A549 (cell line): ENCODE results near the gene NTNG1. TPM values are rescaled to one million over a fixed set of nuclear protein-coding genes. Genes with fewer than 3 reads are reported as not detected.

ENCODE experiments used
- ATAC-seq, 2 experiments: fragments of 200-7000 bp in 1 of 2; fragments of >200 bp in 1 of 2; cut with Nextera tagmentation in 1 of 2; cut with Tn5 transposase in 1 of 2; 3 replicates each; pipeline versions ENCODE4 v1.8.0 to v1.9.1; 2018 to 2020; ENCODE audit warnings: mild to moderate bottlenecking in 1 of 2, moderate library complexity in 1 of 2
- CTCF ChIA-PET: fragments of 300-600 bp; sonication (Branson Sonifier 250); formaldehyde crosslinking; extraction: SDS; loops from one replicate; lab custom pipeline; 2021; ENCODE audit warnings: antibody characterized with exemption, inconsistent platforms; lab: Yijun Ruan, JAX
- POLR2A ChIA-PET: fragments of 350-600 bp; formaldehyde crosslinking; extraction: SDS; loops from one replicate; lab custom pipeline; 2021; ENCODE audit warnings: antibody characterized with exemption, inconsistent platforms; lab: Yijun Ruan, JAX
- DNase-seq, 2 experiments: peaks; one replicate each; pipeline versions ENCODE4 v3.0.0 to v3.0.0-alpha.2; 2011 to 2016; ENCODE audit warnings: low read depth in 1 of 2, low spot score in 1 of 2
- FAIRE-seq: peaks from 2 replicates; lab custom pipeline; 2011; peaks lifted over from hg19 to GRCh38; lab: Jason Lieb, UNC
- H3K27ac ChIP-seq, 2 experiments: fragments of >200 bp; sonication (Bioruptor Twin); formaldehyde crosslinking; 3 replicates each; pipeline ENCODE4 v1.5.1; 2016 to 2017
- H3K4me1 ChIP-seq: fragments of >200 bp; sonication (Bioruptor Twin); formaldehyde crosslinking; 3 replicates; pipeline ENCODE4 v1.6.1; 2016
- H3K4me2 ChIP-seq: fragments of >200 bp; sonication (Bioruptor Twin); formaldehyde crosslinking; 3 replicates; pipeline ENCODE4 v1.6.1; 2016
- H3K4me3 ChIP-seq: fragments of >200 bp; sonication (Bioruptor Twin); formaldehyde crosslinking; 3 replicates; pipeline ENCODE4 v1.5.1; 2016
- H3K9me3 ChIP-seq: fragments of >200 bp; sonication (Bioruptor Twin); formaldehyde crosslinking; 3 replicates; pipeline ENCODE4 v1.6.1; 2016
- BHLHE40 ChIP-seq: IDR thresholded peaks from 2 replicates; pipeline ENCODE4 v1.6.1; 2012; ENCODE audit warnings: low read depth, low read length, inconsistent platforms
- CEBPB ChIP-seq, 2 experiments: fragments of >200 bp in 1 of 2; sonication (Bioruptor Twin) in 1 of 2; formaldehyde crosslinking in 1 of 2; IDR thresholded peaks; 2 replicates each; pipeline ENCODE4 v1.6.1; 2012 to 2016
- CTCF ChIP-seq: fragments of >200 bp; sonication (Bioruptor Twin); formaldehyde crosslinking; IDR thresholded peaks from 3 replicates; pipeline ENCODE4 v1.5.1; 2016
- EHF ChIP-seq: fragments of 250-450 bp; sonication (Bioruptor Pico); IDR thresholded peaks from 2 replicates; pipeline ENCODE4 v1.5.0; 2020; ENCODE audit warnings: mild to moderate bottlenecking
- EHMT2 ChIP-seq: fragments of 200-600 bp; sonication (generic); IDR thresholded peaks from 2 replicates; pipeline ENCODE4 v1.6.1; 2016; ENCODE audit warnings: antibody characterized with exemption, low read depth, mild to moderate bottlenecking, moderate library complexity
- ELK1 ChIP-seq: fragments of 150-350 bp; IDR thresholded peaks from 2 replicates; pipeline ENCODE4 v1.6.1; 2014; ENCODE audit warnings: low read depth, mild to moderate bottlenecking, low read length
- FOSB ChIP-seq: fragments of 250-450 bp; sonication (Bioruptor Pico); IDR thresholded peaks from 2 replicates; pipeline ENCODE4 v1.5.0; 2020; ENCODE audit warnings: mild to moderate bottlenecking, moderate library complexity
- HEYL ChIP-seq: fragments of 250-450 bp; sonication (Bioruptor Pico); IDR thresholded peaks from 2 replicates; pipeline ENCODE4 v1.8.0; 2021; ENCODE audit warnings: mild to moderate bottlenecking, moderate library complexity
- KDM1A ChIP-seq: fragments of 200-600 bp; sonication (generic); IDR thresholded peaks from 2 replicates; pipeline ENCODE4 v1.6.1; 2016; ENCODE audit warnings: low read depth, mild to moderate bottlenecking
- MAFK ChIP-seq: fragments of 450-650 bp; IDR thresholded peaks from 2 replicates; pipeline ENCODE4 v1.6.1; 2014; ENCODE audit not compliant: partially characterized antibody
- MAZ ChIP-seq: fragments of 150-350 bp; IDR thresholded peaks from 2 replicates; pipeline ENCODE4 v1.6.1; 2014; ENCODE audit warnings: antibody characterized with exemption, low read depth, low read length, borderline replicate concordance
- PBX3 ChIP-seq: IDR thresholded peaks from 2 replicates; pipeline ENCODE4 v1.6.1; 2012
- PHF8 ChIP-seq: fragments of 200-600 bp; sonication (generic); IDR thresholded peaks from 2 replicates; pipeline ENCODE4 v1.6.1; 2016; ENCODE audit warnings: low read depth, mild to moderate bottlenecking, antibody characterized with exemption, moderate library complexity, borderline replicate concordance
- REST ChIP-seq: fragments of 200-600 bp; sonication (generic); IDR thresholded peaks from 2 replicates; pipeline ENCODE4 v1.6.1; 2016; ENCODE audit warnings: antibody characterized with exemption, mild to moderate bottlenecking, moderate library complexity
- RNF2 ChIP-seq: fragments of 200-600 bp; sonication (generic); IDR thresholded peaks from 2 replicates; pipeline ENCODE4 v1.6.1; 2016; ENCODE audit warnings: low read depth, mild to moderate bottlenecking, antibody characterized with exemption, moderate library complexity, borderline replicate concordance
- SREBF2 ChIP-seq: fragments of 450-650 bp; IDR thresholded peaks from 2 replicates; pipeline ENCODE4 v1.6.1; 2014; ENCODE audit warnings: mild to moderate bottlenecking, moderate library complexity
- ZC3H11A ChIP-seq: fragments of 450-650 bp; IDR thresholded peaks from 2 replicates; pipeline ENCODE4 v1.6.1; 2014; ENCODE audit warnings: antibody characterized with exemption, mild to moderate bottlenecking
- ZNF302 ChIP-seq: fragments of 250-450 bp; sonication (Bioruptor Pico); IDR thresholded peaks from 2 replicates; pipeline ENCODE4 v1.9.0; 2021; ENCODE audit warnings: inconsistent platforms, mild to moderate bottlenecking, moderate library complexity
- WGBS: methylation state at CpG from one replicate; pipeline ENCODE4 v1.1.6; 2017; ENCODE audit errors: missing lambda C conversion rate; 5-methylcytosine and 5-hydroxymethylcytosine counted together
- polyA plus RNA-seq, 4 experiments: library from polyadenylated mRNA; depleted of rRNA in 3 of 4; stranded (reverse); fragments of >200 nt; fragmentation: RNase III in 1 of 4; extraction: RNeasy Plus Mini Kit Qiagen cat#74134 plus additional on column Dnase treatment in 1 of 4; gene quantifications; 2 replicates in 3 of 4; 3 replicates in 1 of 4; pipeline ENCODE4 v1.2.3, GENCODE V29; 2011 to 2017
- TF ChIP-seq, protein P1 (sequence below): IDR thresholded peaks from 2 replicates; pipeline ENCODE4 v1.6.1; 2012; ENCODE audit warnings: low read depth, borderline replicate concordance
- TF ChIP-seq, protein P2 (sequence below): fragments of 250-450 bp; sonication (Bioruptor Pico); IDR thresholded peaks from 2 replicates; pipeline ENCODE4 v1.5.0; 2020; ENCODE audit warnings: low read depth, mild to moderate bottlenecking, moderate library complexity

The NTNG1 gene
- polyA plus RNA-seq, 2 of the 4 experiments (the other 2 are of a cell fraction): not detected

- Histone ChIP-seq H3K4me2 (no peak overlapping the region), H3K27ac (no peak overlapping the region), H3K9me3 (no peaks in the 10 kb centered on the region), H3K4me3 (no peak overlapping the region), H3K4me1 (no peaks in the 10 kb centered on the region)
- ATAC-seq (no peak), FAIRE-seq (no peak), DNase-seq (no peak)
- WGBS: 51% methylated on average over 6 of the region's 6 CpGs
- CTCF ChIA-PET: interaction anchor here (0.5 to 2.7 kb wide), 6 partner anchors 9 to 453 kb away, joined by 3 to 9 read pairs (median 3); no protein-coding TSS in a partner anchor
- POLR2A ChIA-PET: no interaction called here
- TF ChIP-seq, protein P1, sequence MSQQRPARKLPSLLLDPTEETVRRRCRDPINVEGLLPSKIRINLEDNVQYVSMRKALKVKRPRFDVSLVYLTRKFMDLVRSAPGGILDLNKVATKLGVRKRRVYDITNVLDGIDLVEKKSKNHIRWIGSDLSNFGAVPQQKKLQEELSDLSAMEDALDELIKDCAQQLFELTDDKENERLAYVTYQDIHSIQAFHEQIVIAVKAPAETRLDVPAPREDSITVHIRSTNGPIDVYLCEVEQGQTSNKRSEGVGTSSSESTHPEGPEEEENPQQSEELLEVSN: no peak
- no peak for TF ChIP-seq CEBPB (IDR thresholded peaks at IDR 0.05)
- no peak for TF ChIP-seq HEYL (CRISPR knock-in tag)
Observed at GRCh38 chr1:107530543-107530942, 389.7 kb downstream of the NTNG1 start.

GRCh38 chr1:107531065-107531908 lies 390.4 kb downstream of the NTNG1 start:
- DNase-seq (no peak), ATAC-seq (no peak), FAIRE-seq (no peak)
- 67% methylated on average over 12 of the region's 12 CpGs for WGBS
- CTCF ChIA-PET: interaction anchor here (0.6 to 2.7 kb wide), 4 partner anchors 8 to 1041 kb away, joined by 3 to 9 read pairs (median 4); no protein-coding TSS in a partner anchor
- Histone ChIP-seq H3K9me3 (no peaks in the 10 kb centered on the region), H3K4me2 (no peak overlapping the region), H3K4me3 (no peak overlapping the region), H3K27ac (no peak overlapping the region), H3K4me1 (no peaks in the 10 kb centered on the region)
- POLR2A ChIA-PET: no interaction called here
- TF ChIP-seq CTCF: no peak
- no peak for TF ChIP-seq ZNF302 (CRISPR knock-in tag)
- TF ChIP-seq KDM1A: no peak
- no peak for TF ChIP-seq ELK1
- TF ChIP-seq, protein P2, sequence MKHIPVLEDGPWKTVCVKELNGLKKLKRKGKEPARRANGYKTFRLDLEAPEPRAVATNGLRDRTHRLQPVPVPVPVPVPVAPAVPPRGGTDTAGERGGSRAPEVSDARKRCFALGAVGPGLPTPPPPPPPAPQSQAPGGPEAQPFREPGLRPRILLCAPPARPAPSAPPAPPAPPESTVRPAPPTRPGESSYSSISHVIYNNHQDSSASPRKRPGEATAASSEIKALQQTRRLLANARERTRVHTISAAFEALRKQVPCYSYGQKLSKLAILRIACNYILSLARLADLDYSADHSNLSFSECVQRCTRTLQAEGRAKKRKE: no peak
- no peak for TF ChIP-seq MAFK
- no peak for TF ChIP-seq ZC3H11A
- no peak for TF ChIP-seq MAZ
- no peak for TF ChIP-seq SREBF2
- TF ChIP-seq BHLHE40: no peak
- TF ChIP-seq EHF (CRISPR knock-in tag): no peak
- no peak for TF ChIP-seq FOSB (CRISPR knock-in tag)
- no peak for TF ChIP-seq REST
- no peak for TF ChIP-seq PBX3
- TF ChIP-seq EHMT2: no peak
- TF ChIP-seq RNF2: no peak
- no peak for TF ChIP-seq PHF8
